Subcutaneous abdominal adipose tissue (tissue), 5 donors: ENCODE measurements around the gene ERC2.
"Not testable (repeated sequence)": the region's sequence is repeated elsewhere in the genome, so short reads cannot be mapped to it uniquely, and the experiment has no call there.

ENCODE experiments used
- H3K27ac ChIP-seq: one replicate; pipeline ENCODE4 v1.7.0; 2013; ENCODE audit warnings: low read depth, mild to moderate bottlenecking, inconsistent platforms, low read length, moderate library complexity
- H3K27me3 ChIP-seq, 5 donors: one replicate each; pipeline ENCODE4 v1.7.0; 2013; ENCODE audit warnings: low read length in 5 of 5, inconsistent platforms in 1 of 5; ENCODE audit not compliant: control insufficient read depth in 5 of 5, insufficient read depth in 4 of 5
- H3K36me3 ChIP-seq, 5 donors: one replicate each; pipeline ENCODE4 v1.7.0; 2013; ENCODE audit warnings: low read length in 5 of 5; ENCODE audit not compliant: control insufficient read depth in 5 of 5, insufficient read depth in 5 of 5
- H3K4me1 ChIP-seq, 5 donors: one replicate each; pipeline ENCODE4 v1.7.0; 2013; ENCODE audit warnings: low read length in 5 of 5, mild to moderate bottlenecking in 3 of 5, moderate library complexity in 1 of 5; ENCODE audit not compliant: control insufficient read depth in 5 of 5, insufficient read depth in 5 of 5
- H3K4me3 ChIP-seq, 5 donors: one replicate each; pipeline ENCODE4 v1.7.0; 2013; ENCODE audit warnings: low read length in 5 of 5, low read depth in 1 of 5
- H3K9ac ChIP-seq, 5 donors: one replicate each; pipeline ENCODE4 v1.7.0; 2013; ENCODE audit warnings: low read length in 5 of 5, mild to moderate bottlenecking in 4 of 5, moderate library complexity in 3 of 5
- H3K9me3 ChIP-seq, 5 donors: one replicate each; pipeline ENCODE4 v1.7.0; 2013; ENCODE audit warnings: low read length in 5 of 5; ENCODE audit not compliant: control insufficient read depth in 5 of 5
- donor health status: healthy.
- donor health status: healthy.
- donor health status: healthy.
- donor health status: healthy.
- donor health status: healthy.

Gene ERC2

DNA sequence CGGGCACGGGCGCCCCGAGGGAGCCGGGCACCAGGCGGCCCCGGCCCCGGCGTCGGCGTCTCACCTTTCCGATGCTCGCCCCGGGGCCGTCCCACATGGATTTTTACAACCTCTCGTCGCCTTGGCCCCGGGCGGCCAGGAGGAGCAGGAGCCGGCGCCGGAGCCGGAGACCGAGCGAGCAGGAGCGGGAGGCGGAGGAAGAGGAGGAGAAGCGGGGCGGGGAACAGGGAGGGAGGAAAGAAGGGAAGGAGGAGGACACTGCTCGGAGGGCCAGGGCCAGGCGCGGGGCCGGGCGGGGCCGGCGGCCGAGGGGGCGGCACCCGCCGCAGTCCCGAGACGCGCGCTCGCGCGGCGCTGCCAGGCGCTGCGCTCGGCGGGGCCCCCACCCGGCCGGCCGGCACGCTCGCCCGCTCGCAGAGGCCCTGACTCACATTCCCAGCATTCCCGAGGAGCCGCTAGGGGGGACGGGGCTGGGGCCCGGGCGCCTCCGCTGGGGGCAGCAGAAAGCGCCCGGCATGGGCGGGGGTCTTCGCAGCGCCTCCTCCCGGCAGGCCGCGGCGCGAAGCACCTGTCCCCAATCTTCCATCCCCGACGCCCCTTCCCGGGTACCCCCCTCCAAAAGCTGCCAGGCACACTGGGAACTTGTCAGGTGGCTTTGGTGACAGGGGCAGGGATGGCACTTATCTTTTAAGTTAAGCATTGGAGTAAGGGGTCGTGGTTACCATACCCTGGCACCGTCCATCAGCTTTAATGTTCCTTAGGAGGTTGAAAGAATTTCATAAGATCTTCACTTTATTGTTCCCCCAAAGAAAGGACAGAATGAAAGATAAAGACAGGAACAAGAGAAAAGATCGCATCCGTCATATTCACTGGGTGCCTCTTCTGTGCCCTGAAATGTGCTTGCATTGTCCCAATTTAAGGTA lies at the start of gene ERC2:
Gene ERC2, minus strand, starts transcription at position 284 of the 923 bp plus-strand sequence.
- Histone ChIP-seq H3K9me3 (no peaks in the 10 kb centered on the region), H3K27me3 (peaks cover 0 to 21% (median 12%) of the 10 kb centered on the region in 5 donors), H3K4me1 (peaks cover 0 to 17% (median 13%) of the 10 kb centered on the region in 5 donors), H3K36me3 (no peaks in the 10 kb centered on the region), H3K27ac (no peak within 1 kb of the TSS), H3K4me3 (peak within 1 kb of the TSS; percentile 34 to 60 (median 55)), H3K9ac (peak within 1 kb of the TSS in 1 of 5 donors; percentile 10)

DNA sequence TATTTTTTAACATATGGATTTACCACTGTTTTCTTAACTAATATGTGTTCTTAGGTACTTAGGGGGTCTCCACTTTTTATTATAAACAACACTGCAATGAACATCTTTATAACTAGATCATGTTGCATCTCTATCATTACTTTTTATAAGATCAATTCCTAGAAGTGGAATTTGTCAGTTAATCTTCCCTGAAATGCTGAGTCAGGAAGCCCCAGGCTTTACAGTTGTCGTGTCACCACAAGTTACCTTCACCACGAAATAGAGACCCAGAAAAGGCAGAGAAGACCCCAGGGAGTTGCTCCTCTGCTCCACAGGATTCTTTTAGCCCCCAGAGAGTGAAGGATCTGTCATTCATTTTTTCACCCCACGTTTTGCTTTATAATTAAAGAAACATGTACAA lies 34.5 kb upstream of the ERC2 start:
- no peaks in the 10 kb centered on the region for H3K27me3 ChIP-seq
- no peak overlapping the region for H3K27ac ChIP-seq
- H3K4me3 ChIP-seq = no peak overlapping the region
- no peak overlapping the region for H3K9ac ChIP-seq
- H3K4me1 ChIP-seq = no peaks in the 10 kb centered on the region
- H3K9me3 ChIP-seq = no peaks in the 10 kb centered on the region
- no peaks in the 10 kb centered on the region for H3K36me3 ChIP-seq

DNA sequence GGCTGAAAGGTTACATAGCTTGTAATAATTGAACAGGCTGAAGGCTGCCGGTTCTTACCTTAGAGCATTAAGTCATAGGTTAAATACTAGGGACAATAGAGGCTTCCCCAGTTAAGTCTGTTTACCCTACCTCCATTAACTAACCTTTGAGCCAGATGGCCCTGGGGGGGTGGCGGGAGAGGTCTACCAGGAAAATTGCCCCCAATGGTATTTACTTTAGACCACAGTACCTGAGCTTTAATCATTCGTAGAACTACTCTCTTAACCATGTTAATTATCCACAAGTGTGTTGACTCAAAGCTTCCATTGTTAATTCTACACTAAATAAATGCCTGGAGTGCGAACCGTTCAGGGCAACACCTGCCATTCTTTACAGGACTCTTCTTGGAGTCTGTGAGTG lies 28.1 kb upstream of the ERC2 start:
- not testable (repeated sequence) for H3K9ac ChIP-seq, H3K4me1 ChIP-seq, H3K4me3 ChIP-seq, H3K9me3 ChIP-seq, H3K27me3 ChIP-seq, H3K27ac ChIP-seq, H3K36me3 ChIP-seq

DNA sequence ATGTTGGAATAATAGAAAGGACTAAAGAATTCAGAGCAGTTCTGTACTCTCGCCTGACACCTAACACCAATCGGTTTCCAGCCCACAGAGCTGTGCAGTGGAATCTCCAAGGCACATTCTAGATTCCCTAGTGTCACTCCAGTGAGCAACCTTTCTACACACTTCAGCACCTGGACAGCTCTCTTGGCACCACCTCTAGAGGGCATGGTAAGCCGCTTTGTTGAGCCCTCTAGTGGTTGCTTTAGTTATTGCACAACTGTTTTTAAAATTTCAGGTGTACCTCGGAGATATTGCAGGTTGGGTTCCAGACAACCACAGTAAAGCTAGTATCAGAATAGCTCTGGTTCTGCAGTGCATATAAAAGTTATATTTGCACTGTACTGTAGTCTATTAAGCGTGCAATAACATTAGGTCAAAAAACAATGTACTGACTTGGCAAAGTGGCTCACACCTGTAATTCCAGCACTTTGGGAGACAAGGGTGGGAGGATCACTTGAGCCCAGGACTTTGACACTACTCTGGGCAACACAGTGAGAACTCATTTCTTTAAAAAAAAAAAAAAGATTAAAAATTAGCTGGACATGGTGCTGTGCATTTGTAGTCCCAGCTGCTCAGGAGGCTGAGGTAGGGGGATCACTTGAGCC lies 26.5 kb upstream of the ERC2 start:
- Histone ChIP-seq H3K4me3 (no peak overlapping the region), H3K36me3 (no peaks in the 10 kb centered on the region), H3K4me1 (no peaks in the 10 kb centered on the region), H3K9me3 (no peaks in the 10 kb centered on the region), H3K27me3 (peaks cover 0 to 6% (median 2%) of the 10 kb centered on the region in 5 donors), H3K9ac (no peak overlapping the region), H3K27ac (no peak overlapping the region)

DNA sequence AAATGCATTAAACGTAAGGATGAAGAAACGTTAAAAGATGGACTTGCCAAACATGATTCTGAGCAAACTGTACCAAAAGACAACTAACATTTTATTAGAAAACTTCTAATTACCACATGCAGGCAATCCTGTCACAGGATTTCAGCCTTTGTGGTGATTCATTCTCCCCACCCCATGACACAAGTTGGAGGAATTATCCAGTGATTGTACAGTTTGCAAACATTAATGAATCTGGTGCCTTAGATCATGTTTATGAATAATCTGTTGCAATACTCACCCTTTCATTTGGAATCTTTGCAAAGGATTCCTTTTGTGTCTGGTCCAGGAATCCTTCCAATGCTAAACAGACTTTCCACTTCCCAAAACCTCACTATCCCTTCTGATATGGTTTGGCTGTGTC lies 23.3 kb upstream of the ERC2 start:
- Histone ChIP-seq H3K27me3 (peaks cover 0 to 14% (median 5%) of the 10 kb centered on the region in 5 donors), H3K27ac (no peak overlapping the region), H3K9ac (no peak overlapping the region), H3K36me3 (no peaks in the 10 kb centered on the region), H3K4me3 (no peak overlapping the region), H3K9me3 (no peaks in the 10 kb centered on the region), H3K4me1 (no peaks in the 10 kb centered on the region)

DNA sequence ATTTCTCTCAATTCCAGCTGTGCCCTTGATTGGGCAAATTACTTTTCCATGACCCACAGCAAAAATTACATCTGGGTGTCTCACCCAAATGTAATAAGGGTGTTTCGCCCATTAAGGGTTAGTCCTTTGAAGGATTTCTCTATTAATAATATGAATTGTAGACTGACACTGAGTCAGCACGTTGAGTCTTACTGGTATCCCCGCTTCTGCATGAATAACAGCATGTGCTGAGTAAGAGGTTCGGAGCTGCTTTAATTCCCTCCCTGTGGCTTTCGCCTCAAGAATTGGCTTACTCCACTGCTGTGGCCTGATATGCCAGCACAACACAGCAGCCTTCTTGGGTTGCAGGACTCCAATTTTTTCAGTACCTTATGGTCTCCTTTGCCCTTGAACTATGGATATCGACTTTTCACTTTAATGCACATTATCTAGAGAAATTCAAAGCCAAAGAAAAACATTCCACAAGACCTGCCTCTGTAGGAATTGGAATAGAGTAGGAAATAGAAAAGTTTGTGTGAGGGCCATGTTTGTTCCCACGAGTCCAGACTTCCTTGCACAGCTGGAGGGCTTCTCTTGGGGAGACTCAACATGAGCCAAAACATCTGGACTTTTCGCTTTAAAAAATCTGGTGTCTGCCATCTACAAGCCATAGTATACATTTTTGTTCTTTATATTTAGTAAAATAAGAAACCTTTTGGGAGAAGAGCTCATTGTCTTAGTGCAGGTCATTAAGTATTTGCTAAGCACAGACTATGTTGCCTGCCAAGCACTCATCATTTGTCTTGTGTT lies 20.7 kb upstream of the ERC2 start:
- H3K4me1 ChIP-seq = no peaks in the 10 kb centered on the region
- no peak overlapping the region for H3K9ac ChIP-seq
- H3K9me3 ChIP-seq = no peaks in the 10 kb centered on the region
- H3K27me3 ChIP-seq = peaks cover 0 to 14% (median 5%) of the 10 kb centered on the region in 5 donors
- H3K27ac ChIP-seq = no peak overlapping the region
- no peak overlapping the region for H3K4me3 ChIP-seq
- no peaks in the 10 kb centered on the region for H3K36me3 ChIP-seq

DNA sequence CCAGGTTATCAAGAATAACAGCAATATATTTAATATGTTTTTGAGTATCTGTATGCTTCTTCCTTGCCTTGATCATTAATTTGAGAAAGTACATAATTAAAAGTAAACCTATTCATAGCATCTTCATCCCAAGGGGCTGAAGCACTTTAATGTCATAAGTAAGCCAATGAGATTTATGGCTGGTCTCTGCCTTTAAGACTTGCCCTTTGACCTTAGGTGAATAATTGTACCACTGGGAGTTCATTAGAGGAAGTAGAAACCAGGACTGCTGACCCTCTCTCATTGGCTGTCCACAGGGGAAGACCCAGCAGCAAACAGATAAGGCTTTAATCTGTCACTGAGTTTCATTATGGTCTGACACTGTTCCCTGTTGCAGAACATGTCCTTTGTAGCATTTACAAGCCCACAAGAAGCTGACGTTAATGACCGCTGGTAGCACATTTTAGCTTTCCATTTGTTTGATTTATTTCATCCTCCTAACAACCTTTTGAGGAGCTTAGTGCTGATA lies 16.3 kb upstream of the ERC2 start:
- Histone ChIP-seq H3K27me3 (peaks cover 0 to 10% (median 5%) of the 10 kb centered on the region in 5 donors), H3K9ac (no peak overlapping the region), H3K4me1 (no peaks in the 10 kb centered on the region), H3K9me3 (no peaks in the 10 kb centered on the region), H3K27ac (no peak overlapping the region), H3K36me3 (no peaks in the 10 kb centered on the region), H3K4me3 (no peak overlapping the region)

DNA sequence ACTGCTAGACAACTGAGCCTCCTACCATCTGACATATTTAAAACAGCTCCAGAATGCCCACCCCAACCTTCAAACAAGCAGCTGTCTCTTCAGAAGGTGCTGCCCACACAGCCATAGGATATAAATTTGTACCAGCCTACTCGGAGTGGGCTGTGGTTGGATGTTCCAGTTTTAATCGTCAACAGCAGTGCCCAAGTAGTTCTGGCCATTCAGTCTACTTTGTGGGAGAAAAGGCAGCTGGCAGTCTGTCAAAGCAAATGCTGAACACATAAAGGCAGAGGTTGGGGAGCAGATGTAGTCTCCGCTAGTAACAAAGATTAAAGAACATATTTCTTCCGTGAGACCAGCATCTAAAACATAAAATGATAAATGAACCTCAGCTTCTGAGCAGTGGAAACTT lies 15.9 kb upstream of the ERC2 start:
- Histone ChIP-seq H3K27me3 (peaks cover 0 to 10% (median 5%) of the 10 kb centered on the region in 5 donors), H3K36me3 (no peaks in the 10 kb centered on the region), H3K9me3 (no peaks in the 10 kb centered on the region), H3K4me3 (no peak overlapping the region), H3K4me1 (no peaks in the 10 kb centered on the region), H3K27ac (no peak overlapping the region), H3K9ac (no peak overlapping the region)

DNA sequence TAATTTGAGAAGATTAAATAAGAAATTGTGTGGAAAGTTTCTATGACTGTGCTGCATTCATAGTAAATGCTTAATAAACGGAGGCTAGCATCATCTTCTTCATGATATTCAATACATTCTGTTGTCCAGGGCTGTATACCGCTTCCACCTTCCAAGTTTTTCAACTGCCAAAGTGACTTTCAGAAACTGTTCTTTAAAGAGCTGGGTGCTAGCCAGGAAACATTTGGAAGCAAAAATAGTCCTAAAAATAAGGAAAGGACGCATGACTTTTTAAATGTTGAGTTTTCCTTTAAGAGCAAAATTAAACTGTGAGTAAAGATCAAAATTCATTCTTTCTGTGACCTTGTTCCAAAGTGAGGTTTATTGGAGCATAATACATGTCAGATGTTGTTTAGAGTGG lies 9.4 kb upstream of the ERC2 start:
- H3K36me3 ChIP-seq = no peaks in the 10 kb centered on the region
- H3K9ac ChIP-seq = no peak overlapping the region
- no peaks in the 10 kb centered on the region for H3K4me1 ChIP-seq
- H3K9me3 ChIP-seq = no peaks in the 10 kb centered on the region
- H3K4me3 ChIP-seq = no peak overlapping the region
- H3K27ac ChIP-seq = no peak overlapping the region
- H3K27me3 ChIP-seq = peaks cover 0 to 6% (median 0%) of the 10 kb centered on the region in 5 donors
